ENCODE measurements around the gene SLC25A27.
A peak's percentile ranks its signal among the peaks of the same experiment; 100 is the strongest.

SLC25A27 gene

GRCh38 chr6:46632053-46632452, 20.7 kb upstream of the SLC25A27 start:
- no peak for DNase-seq
- WGBS: no CpG with 5 or more reads among the region's 1 CpG
- no peak overlapping the region for H3K4ac ChIP-seq (ENCODE audit: low read depth in 1 of 2, low read length in 2 of 2)
- H3K18ac ChIP-seq (ENCODE audit: low read depth in 1 of 2, low read length in 2 of 2): no peak overlapping the region
- no peaks in the 10 kb centered on the region for H3K79me1 ChIP-seq (replicated peaks; ENCODE audit: low read length, poor library complexity, severe bottlenecking)
- no peak overlapping the region for H4K91ac ChIP-seq (ENCODE audit: low read length)
- no peak overlapping the region for H3K4me3 ChIP-seq (ENCODE audit: insufficient read depth in 1 of 2, low read depth in 1 of 2, low read length in 2 of 2)
- H3K4me2 ChIP-seq (ENCODE audit: low read length, poor library complexity, severe bottlenecking): no peak overlapping the region
- no peak overlapping the region for H2AFZ ChIP-seq (ENCODE audit: low read depth, low read length)
- no peak overlapping the region for H2BK5ac ChIP-seq (ENCODE audit: low read depth, low read length, poor library complexity, severe bottlenecking)
- no peak overlapping the region for H4K8ac ChIP-seq (ENCODE audit: low read length)
- H3K9me3 ChIP-seq (ENCODE audit: control insufficient read depth, low read length): no peaks in the 10 kb centered on the region
- no peak overlapping the region for H2BK12ac ChIP-seq (ENCODE audit: low read length in 2 of 2)
- H3K27me3 ChIP-seq (ENCODE audit: control insufficient read depth in 1 of 2, insufficient read depth in 1 of 2, low read length in 2 of 2): no peaks in the 10 kb centered on the region
- no peak overlapping the region for H2BK15ac ChIP-seq (ENCODE audit: low read depth, poor library complexity, severe bottlenecking)
- no peak overlapping the region for H3K14ac ChIP-seq (ENCODE audit: low read length in 2 of 2)
- H3K9ac ChIP-seq (ENCODE audit: low read length): no peak overlapping the region
- H3K4me1 ChIP-seq (ENCODE audit: control insufficient read depth, insufficient read depth, low read depth, low read length): no peaks in the 10 kb centered on the region
- H2BK120ac ChIP-seq (ENCODE audit: low read depth, low read length): no peak overlapping the region
- H3K27ac ChIP-seq (ENCODE audit: low read length, poor library complexity, severe bottlenecking): no peak overlapping the region
- no peak overlapping the region for H3K23ac ChIP-seq (ENCODE audit: low read length in 2 of 2)
- no peak overlapping the region for H2AK5ac ChIP-seq (ENCODE audit: low read length, severe bottlenecking)
- no peaks in the 10 kb centered on the region for H3K36me3 ChIP-seq (ENCODE audit: control insufficient read depth in 1 of 2, insufficient read depth in 2 of 2, low read depth in 1 of 2, low read length in 2 of 2)

DNA sequence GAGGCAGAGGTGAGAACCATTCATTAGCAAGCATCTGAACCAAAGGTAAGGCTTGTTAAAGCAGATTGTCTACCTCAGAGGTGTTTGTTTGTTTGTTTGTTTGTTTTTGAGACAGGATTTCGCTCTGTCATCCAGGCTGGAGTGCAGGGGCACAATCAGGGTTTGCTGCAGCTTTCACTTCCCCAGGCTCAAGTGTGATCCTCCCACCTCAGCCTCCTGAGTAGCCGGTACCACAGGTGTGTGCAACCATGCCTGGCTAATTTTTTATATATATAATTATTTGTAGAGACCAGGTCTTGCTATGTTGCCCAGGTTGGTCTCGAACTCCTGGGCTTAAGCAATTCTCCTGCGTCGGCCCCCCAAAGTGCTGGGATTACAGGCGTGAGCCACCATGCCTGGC, 17.3 kb upstream of the SLC25A27 start:
- H3K4me3 ChIP-seq (ENCODE audit: insufficient read depth in 1 of 2, low read depth in 1 of 2, low read length in 2 of 2): no peak overlapping the region
- no peak overlapping the region for H3K18ac ChIP-seq (ENCODE audit: low read depth in 1 of 2, low read length in 2 of 2)
- H2BK5ac ChIP-seq (ENCODE audit: low read depth, low read length, poor library complexity, severe bottlenecking): no peak overlapping the region
- no peak overlapping the region for H3K23ac ChIP-seq (ENCODE audit: low read length in 2 of 2)
- no peak overlapping the region for H2BK12ac ChIP-seq (ENCODE audit: low read length in 2 of 2)
- no peak overlapping the region for H4K91ac ChIP-seq (ENCODE audit: low read length)
- no peak overlapping the region for H2AFZ ChIP-seq (ENCODE audit: low read depth, low read length)
- H3K79me1 ChIP-seq (replicated peaks; ENCODE audit: low read length, poor library complexity, severe bottlenecking): no peaks in the 10 kb centered on the region
- H3K9ac ChIP-seq (ENCODE audit: low read length): no peak overlapping the region
- no peak overlapping the region for H3K14ac ChIP-seq (ENCODE audit: low read length in 2 of 2)
- no peak overlapping the region for H2BK120ac ChIP-seq (ENCODE audit: low read depth, low read length)
- H3K4ac ChIP-seq (ENCODE audit: low read depth in 1 of 2, low read length in 2 of 2): no peak overlapping the region
- H3K27ac ChIP-seq (ENCODE audit: low read length, poor library complexity, severe bottlenecking): no peak overlapping the region
- H2AK5ac ChIP-seq (ENCODE audit: low read length, severe bottlenecking): no peak overlapping the region
- H4K8ac ChIP-seq (ENCODE audit: low read length): no peak overlapping the region
- whole genome bisulfite sequencing: 84% methylated on average over 5 of the region's 6 CpGs
- H3K36me3 ChIP-seq (ENCODE audit: control insufficient read depth in 1 of 2, insufficient read depth in 2 of 2, low read depth in 1 of 2, low read length in 2 of 2): no peaks in the 10 kb centered on the region
- H2BK15ac ChIP-seq (ENCODE audit: low read depth, poor library complexity, severe bottlenecking): no peak overlapping the region
- H3K4me1 ChIP-seq (ENCODE audit: control insufficient read depth, insufficient read depth, low read depth, low read length): no peaks in the 10 kb centered on the region
- H3K4me2 ChIP-seq (ENCODE audit: low read length, poor library complexity, severe bottlenecking): no peak overlapping the region
- H3K27me3 ChIP-seq (ENCODE audit: control insufficient read depth in 1 of 2, insufficient read depth in 1 of 2, low read length in 2 of 2): no peaks in the 10 kb centered on the region
- no peaks in the 10 kb centered on the region for H3K9me3 ChIP-seq (ENCODE audit: control insufficient read depth, low read length)
- DNase-seq: no peak

GRCh38 chr6:46637145-46637544, 15.6 kb upstream of the SLC25A27 start:
- Histone ChIP-seq H3K4me3 (ENCODE audit: insufficient read depth in 1 of 2, low read depth in 1 of 2, low read length in 2 of 2) (no peak overlapping the region), H3K9me3 (ENCODE audit: control insufficient read depth, low read length) (no peaks in the 10 kb centered on the region), H4K8ac (ENCODE audit: low read length) (no peak overlapping the region), H4K91ac (ENCODE audit: low read length) (no peak overlapping the region), H3K9ac (ENCODE audit: low read length) (peak overlapping the region; percentile 64), H2BK120ac (ENCODE audit: low read depth, low read length) (no peak overlapping the region), H3K23ac (ENCODE audit: low read length in 2 of 2) (no peak overlapping the region), H2BK5ac (ENCODE audit: low read depth, low read length, poor library complexity, severe bottlenecking) (no peak overlapping the region), H2BK15ac (ENCODE audit: low read depth, poor library complexity, severe bottlenecking) (no peak overlapping the region), H3K79me1 (replicated peaks; ENCODE audit: low read length, poor library complexity, severe bottlenecking) (no peaks in the 10 kb centered on the region), H2AK5ac (ENCODE audit: low read length, severe bottlenecking) (no peak overlapping the region), H3K4ac (ENCODE audit: low read depth in 1 of 2, low read length in 2 of 2) (no peak overlapping the region), H3K4me1 (ENCODE audit: control insufficient read depth, insufficient read depth, low read depth, low read length) (no peaks in the 10 kb centered on the region), H3K36me3 (ENCODE audit: control insufficient read depth in 1 of 2, insufficient read depth in 2 of 2, low read depth in 1 of 2, low read length in 2 of 2) (no peaks in the 10 kb centered on the region), H3K18ac (ENCODE audit: low read depth in 1 of 2, low read length in 2 of 2) (no peak overlapping the region), H3K27ac (ENCODE audit: low read length, poor library complexity, severe bottlenecking) (no peak overlapping the region), H3K14ac (ENCODE audit: low read length in 2 of 2) (peak overlapping the region in 1 of 2 experiments; percentile 32), H3K27me3 (ENCODE audit: control insufficient read depth in 1 of 2, insufficient read depth in 1 of 2, low read length in 2 of 2) (no peaks in the 10 kb centered on the region), H2BK12ac (ENCODE audit: low read length in 2 of 2) (no peak overlapping the region), H2AFZ (ENCODE audit: low read depth, low read length) (no peak overlapping the region), H3K4me2 (ENCODE audit: low read length, poor library complexity, severe bottlenecking) (no peak overlapping the region)
- WGBS: 71% methylated on average over 4 of the region's 5 CpGs
- peak; percentile 25 for DNase-seq

GRCh38 chr6:46637933-46638332, 14.8 kb upstream of the SLC25A27 start:
- Histone ChIP-seq H2BK5ac (ENCODE audit: low read depth, low read length, poor library complexity, severe bottlenecking) (no peak overlapping the region), H3K27ac (ENCODE audit: low read length, poor library complexity, severe bottlenecking) (no peak overlapping the region), H2AK5ac (ENCODE audit: low read length, severe bottlenecking) (no peak overlapping the region), H2BK15ac (ENCODE audit: low read depth, poor library complexity, severe bottlenecking) (no peak overlapping the region), H3K4ac (ENCODE audit: low read depth in 1 of 2, low read length in 2 of 2) (no peak overlapping the region), H3K23ac (ENCODE audit: low read length in 2 of 2) (no peak overlapping the region), H3K4me1 (ENCODE audit: control insufficient read depth, insufficient read depth, low read depth, low read length) (no peaks in the 10 kb centered on the region), H3K36me3 (ENCODE audit: control insufficient read depth in 1 of 2, insufficient read depth in 2 of 2, low read depth in 1 of 2, low read length in 2 of 2) (no peaks in the 10 kb centered on the region), H3K79me1 (replicated peaks; ENCODE audit: low read length, poor library complexity, severe bottlenecking) (no peaks in the 10 kb centered on the region), H3K27me3 (ENCODE audit: control insufficient read depth in 1 of 2, insufficient read depth in 1 of 2, low read length in 2 of 2) (no peaks in the 10 kb centered on the region), H3K4me3 (ENCODE audit: insufficient read depth in 1 of 2, low read depth in 1 of 2, low read length in 2 of 2) (no peak overlapping the region), H3K18ac (ENCODE audit: low read depth in 1 of 2, low read length in 2 of 2) (no peak overlapping the region), H3K14ac (ENCODE audit: low read length in 2 of 2) (no peak overlapping the region), H3K4me2 (ENCODE audit: low read length, poor library complexity, severe bottlenecking) (no peak overlapping the region), H4K8ac (ENCODE audit: low read length) (no peak overlapping the region), H3K9me3 (ENCODE audit: control insufficient read depth, low read length) (no peaks in the 10 kb centered on the region), H2BK120ac (ENCODE audit: low read depth, low read length) (no peak overlapping the region), H4K91ac (ENCODE audit: low read length) (no peak overlapping the region), H3K9ac (ENCODE audit: low read length) (peak overlapping the region; percentile 64), H2BK12ac (ENCODE audit: low read length in 2 of 2) (no peak overlapping the region), H2AFZ (ENCODE audit: low read depth, low read length) (no peak overlapping the region)
- 83% methylated on average over 1 of the region's 1 CpG for WGBS
- no peak for DNase-seq
